PC-9 (cell line): ENCODE measurements around the gene PRKCB. TPM values are rescaled to one million over a fixed set of nuclear protein-coding genes. Genes with fewer than 3 reads are reported as not detected.
"Not testable (repeated sequence)": the region's sequence is repeated elsewhere in the genome, so short reads cannot be mapped to it uniquely, and the experiment has no call there.

ENCODE experiments used
- BruUV-seq: library from RNA; stranded (reverse); fragments of 400-500 nt; replicated peaks from 2 replicates; lab custom pipeline; 2021; lab: Mats Ljungman, UMichigan
- CTCF ChIA-PET: fragments of 300-600 bp; sonication (Branson Sonifier 250); formaldehyde crosslinking; loops from one replicate; lab custom pipeline; 2022; ENCODE audit warnings: antibody characterized with exemption; lab: Charles Lee
- POLR2A ChIA-PET: fragments of 300-600 bp; sonication (Branson Sonifier 250); formaldehyde crosslinking; loops from one replicate; lab custom pipeline; 2022; ENCODE audit warnings: antibody characterized with exemption; ENCODE audit not compliant: unreplicated experiment; lab: Charles Lee
- DNase-seq, 2 experiments: peaks; one replicate each; pipeline versions ENCODE4 v3.0.0 to v3.0.0-alpha.2; 2015 to 2022; ENCODE audit warnings: mixed read lengths in 1 of 2
- H2AFZ ChIP-seq: fragments of 200-600 bp; sonication (generic); 2 replicates; pipeline ENCODE4 v1.8.1; 2017; ENCODE audit warnings: antibody characterized with exemption
- H3F3A ChIP-seq: fragments of 200-600 bp; sonication (generic); 2 replicates; pipeline ENCODE4 v1.8.1; 2017; ENCODE audit warnings: antibody characterized with exemption, mild to moderate bottlenecking, low read depth; ENCODE audit not compliant: insufficient read depth
- H3K27ac ChIP-seq: fragments of 200-600 bp; sonication (generic); 2 replicates; pipeline ENCODE4 v1.6.1; 2016; ENCODE audit warnings: mixed run types
- H3K27me3 ChIP-seq: fragments of 200-600 bp; sonication (generic); 2 replicates; pipeline ENCODE4 v1.6.1; 2016; ENCODE audit warnings: low read depth, mixed run types; ENCODE audit not compliant: insufficient read depth
- H3K36me3 ChIP-seq: fragments of 200-600 bp; sonication (generic); 2 replicates; pipeline ENCODE4 v1.6.1; 2016; ENCODE audit warnings: low read depth, mixed run types
- H3K4me1 ChIP-seq: fragments of 200-600 bp; sonication (generic); replicated peaks from 2 replicates; pipeline ENCODE4 v1.6.1; 2016; ENCODE audit warnings: mixed run types; ENCODE audit not compliant: insufficient read depth
- H3K4me2 ChIP-seq: fragments of 200-600 bp; sonication (generic); 2 replicates; pipeline ENCODE4 v1.6.1; 2017; ENCODE audit warnings: mixed run types
- H3K4me3 ChIP-seq: fragments of 200-600 bp; sonication (generic); 2 replicates; pipeline ENCODE4 v1.6.1; 2016; ENCODE audit warnings: mixed run types
- H3K79me2 ChIP-seq: fragments of 200-600 bp; sonication (generic); 2 replicates; pipeline ENCODE4 v1.6.1; 2017; ENCODE audit warnings: low read depth, mixed run types
- H3K9me2 ChIP-seq: fragments of 200-600 bp; sonication (generic); 2 replicates; pipeline ENCODE4 v1.8.1; 2017; ENCODE audit warnings: mild to moderate bottlenecking; ENCODE audit not compliant: insufficient read depth
- H3K9me3 ChIP-seq: fragments of 200-600 bp; sonication (generic); 2 replicates; pipeline ENCODE4 v1.8.1; 2016; ENCODE audit warnings: low read depth; ENCODE audit not compliant: insufficient read depth
- H4K20me1 ChIP-seq: fragments of 200-600 bp; sonication (generic); 2 replicates; pipeline ENCODE4 v1.8.1; 2017; ENCODE audit not compliant: insufficient read depth
- EZH2 ChIP-seq: fragments of 200-600 bp; sonication (generic); IDR thresholded peaks from 2 replicates; pipeline ENCODE4 v1.8.0; 2017; ENCODE audit warnings: antibody characterized with exemption, low read depth
- intact Hi-C: fragments of 100-400 bp; cut with micrococcal nuclease; formaldehyde crosslinking; loops from one replicate; pipeline ENCODE4 v1.10.0; 2022; ENCODE audit not compliant: unreplicated experiment
- total RNA-seq: library from RNA; stranded (reverse); gene quantifications from 2 replicates; pipeline ENCODE4 v1.2.3, GENCODE V29; 2021
- TF ChIP-seq, protein P1 (sequence below): fragments of 200-600 bp; sonication (generic); conservative IDR thresholded peaks from 2 replicates; pipeline ENCODE4 v1.6.1; 2017; ENCODE audit warnings: mixed run types, antibody characterized with exemption, mild to moderate bottlenecking, moderate library complexity

Gene PRKCB
- total RNA-seq, 1 experiment from 2014 or later: not detected

DNA sequence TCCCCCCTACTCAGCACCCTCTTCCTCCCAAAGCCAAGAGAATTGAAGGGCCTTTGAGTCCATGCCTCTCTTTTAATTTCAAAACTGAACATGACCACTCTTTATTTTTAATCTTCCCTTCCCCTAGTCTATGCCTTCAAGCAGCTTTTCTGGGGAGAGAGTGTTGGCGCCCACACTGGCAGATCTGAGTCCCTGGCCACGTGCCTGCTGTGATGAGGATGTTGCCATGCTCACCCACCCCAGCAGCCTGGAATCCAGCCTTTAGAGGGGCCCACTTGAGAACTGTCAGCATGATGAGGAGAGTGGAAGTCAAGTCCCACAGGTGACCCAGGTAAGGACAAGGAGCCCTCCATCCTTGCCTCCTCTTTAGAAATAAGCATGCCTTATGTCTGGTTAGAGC, 400.0 kb downstream of the PRKCB start:
- H3F3A ChIP-seq: no peaks in the 10 kb centered on the region
- H3K9me3 ChIP-seq: no peaks in the 10 kb centered on the region
- H4K20me1 ChIP-seq: no peaks in the 10 kb centered on the region; the same call in 1 of the 2 replicates
- DNase-seq: no peak
- no peak for TF ChIP-seq EZH2
- TF ChIP-seq, protein P1, sequence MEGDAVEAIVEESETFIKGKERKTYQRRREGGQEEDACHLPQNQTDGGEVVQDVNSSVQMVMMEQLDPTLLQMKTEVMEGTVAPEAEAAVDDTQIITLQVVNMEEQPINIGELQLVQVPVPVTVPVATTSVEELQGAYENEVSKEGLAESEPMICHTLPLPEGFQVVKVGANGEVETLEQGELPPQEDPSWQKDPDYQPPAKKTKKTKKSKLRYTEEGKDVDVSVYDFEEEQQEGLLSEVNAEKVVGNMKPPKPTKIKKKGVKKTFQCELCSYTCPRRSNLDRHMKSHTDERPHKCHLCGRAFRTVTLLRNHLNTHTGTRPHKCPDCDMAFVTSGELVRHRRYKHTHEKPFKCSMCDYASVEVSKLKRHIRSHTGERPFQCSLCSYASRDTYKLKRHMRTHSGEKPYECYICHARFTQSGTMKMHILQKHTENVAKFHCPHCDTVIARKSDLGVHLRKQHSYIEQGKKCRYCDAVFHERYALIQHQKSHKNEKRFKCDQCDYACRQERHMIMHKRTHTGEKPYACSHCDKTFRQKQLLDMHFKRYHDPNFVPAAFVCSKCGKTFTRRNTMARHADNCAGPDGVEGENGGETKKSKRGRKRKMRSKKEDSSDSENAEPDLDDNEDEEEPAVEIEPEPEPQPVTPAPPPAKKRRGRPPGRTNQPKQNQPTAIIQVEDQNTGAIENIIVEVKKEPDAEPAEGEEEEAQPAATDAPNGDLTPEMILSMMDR: no peak
- no peaks in the 10 kb centered on the region for H3K9me2 ChIP-seq
- H3K36me3 ChIP-seq: no peaks in the 10 kb centered on the region
- H3K27me3 ChIP-seq: peaks cover 9% of the 10 kb centered on the region; the same call in 1 of the 2 replicates
- POLR2A ChIA-PET: no interaction called here
- H3K4me1 ChIP-seq: no peaks in the 10 kb centered on the region
- H3K79me2 ChIP-seq: no peaks in the 10 kb centered on the region
- CTCF ChIA-PET: no interaction called here
- no peak overlapping the region for H3K4me3 ChIP-seq
- BruUV-seq: no TSS peak
- no peak overlapping the region for H3K4me2 ChIP-seq
- intact Hi-C loops: no loop called here
- no peak overlapping the region for H2AFZ ChIP-seq
- no peak overlapping the region for H3K27ac ChIP-seq

DNA sequence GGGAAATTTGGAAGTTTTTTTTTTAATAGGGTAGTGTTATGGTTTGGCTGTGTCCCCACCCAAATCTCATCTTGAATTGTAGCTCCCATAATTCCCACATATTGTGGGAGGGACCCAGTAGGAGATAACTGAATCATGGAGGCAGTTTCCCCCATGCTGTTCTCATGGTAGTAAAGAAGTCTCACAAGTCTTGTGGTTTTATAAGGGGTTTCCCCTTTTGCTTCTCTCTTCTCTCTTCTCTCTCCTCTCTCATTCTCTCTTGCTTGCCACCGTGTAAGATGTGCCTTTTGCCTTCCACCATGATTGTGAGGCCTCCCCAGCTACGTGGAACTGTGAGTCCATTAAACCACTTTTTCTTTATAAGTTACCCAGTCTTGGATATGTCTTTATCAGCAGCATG, 403.1 kb downstream of the PRKCB start:
- H3K79me2 ChIP-seq, H3F3A ChIP-seq, DNase-seq, H3K27me3 ChIP-seq, H3K4me3 ChIP-seq, intact Hi-C loops, CTCF ChIA-PET, H3K4me1 ChIP-seq, H3K36me3 ChIP-seq, H3K27ac ChIP-seq, H3K9me2 ChIP-seq, POLR2A ChIA-PET, H3K4me2 ChIP-seq, BruUV-seq, H4K20me1 ChIP-seq, H2AFZ ChIP-seq, H3K9me3 ChIP-seq: not testable (repeated sequence)

DNA sequence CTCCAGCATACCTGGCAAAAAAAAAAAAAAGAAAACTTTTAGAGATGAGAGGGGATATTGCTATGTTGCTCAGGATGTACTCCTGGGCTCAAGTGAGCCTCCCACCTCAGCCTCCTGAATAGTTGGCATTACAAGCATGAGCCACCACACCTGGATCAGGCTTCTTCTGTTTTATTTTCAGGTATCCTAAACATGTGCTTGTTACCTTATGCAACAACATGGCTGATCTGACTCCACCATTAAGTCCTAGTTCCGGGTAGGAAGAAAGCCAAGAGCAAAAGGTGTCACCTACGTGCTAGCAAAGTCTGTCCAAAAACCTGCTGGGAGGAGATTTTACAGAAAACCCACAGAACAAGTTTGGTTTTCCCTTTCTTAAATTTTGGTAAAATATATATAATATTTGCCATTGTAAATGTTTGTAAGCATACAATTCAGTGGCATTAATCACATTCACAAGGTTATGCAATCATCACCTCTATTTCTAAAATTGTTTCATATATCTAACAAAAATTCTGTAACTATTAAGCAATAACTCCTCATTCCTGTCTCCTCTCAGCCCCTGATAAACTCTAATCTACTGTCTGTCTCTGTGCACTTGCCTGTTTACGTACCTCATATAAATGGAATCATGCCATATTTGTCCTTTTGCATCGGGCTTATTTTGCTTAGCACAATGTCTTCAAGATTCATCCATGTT, 411.3 kb downstream of the PRKCB start:
- H3K9me2 ChIP-seq: no peaks in the 10 kb centered on the region
- H3K4me3 ChIP-seq: no peak overlapping the region
- H3K27ac ChIP-seq: no peak overlapping the region
- no peaks in the 10 kb centered on the region for H3K79me2 ChIP-seq
- CTCF ChIA-PET: no interaction called here
- POLR2A ChIA-PET: no interaction called here
- intact Hi-C loops: no loop called here
- no peaks in the 10 kb centered on the region for H4K20me1 ChIP-seq
- no peaks in the 10 kb centered on the region for H3K9me3 ChIP-seq
- H3K4me2 ChIP-seq: no peak overlapping the region
- TF ChIP-seq EZH2: no peak
- TF ChIP-seq, protein P1: no peak
- no peaks in the 10 kb centered on the region for H3K4me1 ChIP-seq
- H3F3A ChIP-seq: no peaks in the 10 kb centered on the region
- no peaks in the 10 kb centered on the region for H3K27me3 ChIP-seq
- no peak for DNase-seq
- H3K36me3 ChIP-seq: no peaks in the 10 kb centered on the region
- no peak overlapping the region for H2AFZ ChIP-seq
- no TSS peak for BruUV-seq
